ENCODE results near the gene SLX4. TPM values are rescaled to one million over a fixed set of nuclear protein-coding genes. Genes with fewer than 3 reads are reported as not detected.

The SLX4 gene
- total RNA-seq, 1 experiment from 2014 or later = 7.0 TPM

DNA sequence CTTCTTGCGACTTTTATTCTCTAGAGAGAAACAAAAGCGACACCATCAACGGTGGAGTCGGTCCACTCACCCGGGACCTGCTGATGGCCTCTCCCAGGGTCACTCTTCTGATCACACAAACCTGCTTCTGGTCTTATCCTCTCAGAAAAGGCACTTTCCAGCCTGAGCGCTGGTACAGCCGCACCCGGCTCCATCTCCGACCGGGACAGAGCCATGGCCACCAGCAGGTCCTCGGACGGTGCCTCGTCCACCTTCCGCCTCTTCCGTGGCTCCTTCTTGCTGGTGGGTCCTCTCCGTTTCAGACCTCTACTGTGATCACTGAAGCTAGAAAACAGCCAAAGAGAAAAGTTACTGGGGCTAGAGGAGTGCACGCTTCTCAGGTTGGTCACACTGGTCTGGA, 13.7 kb downstream of the SLX4 start (continued):
- no peak for TF ChIP-seq ELF1 (IDR thresholded peaks at IDR 0.05; ENCODE audit: borderline replicate concordance, low read depth)
- TF ChIP-seq RAD21 (IDR thresholded peaks at IDR 0.05; ENCODE audit: low read depth) = no peak
- TF ChIP-seq CEBPB (IDR thresholded peaks at IDR 0.05; ENCODE audit: low read depth) = no peak
- TF ChIP-seq, protein P1, sequence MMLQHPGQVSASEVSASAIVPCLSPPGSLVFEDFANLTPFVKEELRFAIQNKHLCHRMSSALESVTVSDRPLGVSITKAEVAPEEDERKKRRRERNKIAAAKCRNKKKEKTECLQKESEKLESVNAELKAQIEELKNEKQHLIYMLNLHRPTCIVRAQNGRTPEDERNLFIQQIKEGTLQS (IDR thresholded peaks at IDR 0.05) = no peak
- TF ChIP-seq FOSL1 (IDR thresholded peaks at IDR 0.05; ENCODE audit: low read depth) = no peak
- TF ChIP-seq EGR1 (IDR thresholded peaks at IDR 0.05; ENCODE audit: low read depth) = no peak
- TF ChIP-seq CBX3 (IDR thresholded peaks at IDR 0.05; ENCODE audit: low read depth) = no peak
- TF ChIP-seq, protein P2, sequence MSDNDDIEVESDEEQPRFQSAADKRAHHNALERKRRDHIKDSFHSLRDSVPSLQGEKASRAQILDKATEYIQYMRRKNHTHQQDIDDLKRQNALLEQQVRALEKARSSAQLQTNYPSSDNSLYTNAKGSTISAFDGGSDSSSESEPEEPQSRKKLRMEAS (IDR thresholded peaks at IDR 0.05) = no peak
- no peak for TF ChIP-seq EZH2phosphoT487 (IDR thresholded peaks at IDR 0.05; ENCODE audit: borderline replicate concordance)

DNA sequence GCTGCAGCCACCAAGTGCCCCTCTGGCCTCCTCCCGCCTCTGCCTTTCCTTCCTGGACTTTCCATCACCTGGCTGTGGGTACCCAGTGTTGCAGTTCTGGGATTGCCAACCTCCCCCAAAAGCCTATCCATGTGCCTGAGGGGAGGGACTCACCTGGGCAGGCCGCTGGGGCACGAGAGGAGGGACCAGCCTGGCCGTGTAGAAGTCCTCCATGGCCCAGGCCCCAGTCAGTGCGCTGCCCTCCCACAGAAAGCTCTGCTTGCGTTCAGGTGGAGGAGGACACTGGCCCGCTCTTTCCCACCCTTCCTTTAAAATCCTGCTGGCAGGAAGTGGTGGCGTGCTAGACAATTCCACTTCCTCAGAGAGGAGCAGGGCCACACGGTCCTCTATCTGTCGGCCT, 14.2 kb downstream of the SLX4 start:
- ATAC-seq (no peak), DNase-seq (ENCODE audit: low read depth, low spot score) (no peak)
- H3K36me3 ChIP-seq (ENCODE audit: control insufficient read depth in 1 of 2, insufficient read depth in 2 of 2, low read length in 2 of 2) = peaks cover 0 to 27% of the 10 kb centered on the region in 2 experiments; a peak in 1 of 4 replicates
- TF ChIP-seq FOSL1 (IDR thresholded peaks at IDR 0.05; ENCODE audit: low read depth) = no peak
- TF ChIP-seq SIN3A (IDR thresholded peaks at IDR 0.05; ENCODE audit: low read depth) = no peak
- no peak for TF ChIP-seq ZNF274 (IDR thresholded peaks at IDR 0.05; ENCODE audit: low read depth, low read length)
- TF ChIP-seq, protein P2 (IDR thresholded peaks at IDR 0.05) = no peak
- no peak for TF ChIP-seq YY1 (IDR thresholded peaks at IDR 0.05; ENCODE audit: extremely low read depth, insufficient replicate concordance, low read depth, low read length)
- TF ChIP-seq RAD21 (IDR thresholded peaks at IDR 0.05; ENCODE audit: low read depth) = no peak
- no peak for TF ChIP-seq SP1 (IDR thresholded peaks at IDR 0.05; ENCODE audit: low read depth)
- no peak for TF ChIP-seq EZH2phosphoT487 (IDR thresholded peaks at IDR 0.05; ENCODE audit: borderline replicate concordance)
- TF ChIP-seq POLR2A (IDR thresholded peaks at IDR 0.05; ENCODE audit: borderline replicate concordance, extremely low read depth, insufficient read depth, insufficient read length) = no peak
- TF ChIP-seq, protein P1 (IDR thresholded peaks at IDR 0.05) = no peak
- TF ChIP-seq, protein P3, sequence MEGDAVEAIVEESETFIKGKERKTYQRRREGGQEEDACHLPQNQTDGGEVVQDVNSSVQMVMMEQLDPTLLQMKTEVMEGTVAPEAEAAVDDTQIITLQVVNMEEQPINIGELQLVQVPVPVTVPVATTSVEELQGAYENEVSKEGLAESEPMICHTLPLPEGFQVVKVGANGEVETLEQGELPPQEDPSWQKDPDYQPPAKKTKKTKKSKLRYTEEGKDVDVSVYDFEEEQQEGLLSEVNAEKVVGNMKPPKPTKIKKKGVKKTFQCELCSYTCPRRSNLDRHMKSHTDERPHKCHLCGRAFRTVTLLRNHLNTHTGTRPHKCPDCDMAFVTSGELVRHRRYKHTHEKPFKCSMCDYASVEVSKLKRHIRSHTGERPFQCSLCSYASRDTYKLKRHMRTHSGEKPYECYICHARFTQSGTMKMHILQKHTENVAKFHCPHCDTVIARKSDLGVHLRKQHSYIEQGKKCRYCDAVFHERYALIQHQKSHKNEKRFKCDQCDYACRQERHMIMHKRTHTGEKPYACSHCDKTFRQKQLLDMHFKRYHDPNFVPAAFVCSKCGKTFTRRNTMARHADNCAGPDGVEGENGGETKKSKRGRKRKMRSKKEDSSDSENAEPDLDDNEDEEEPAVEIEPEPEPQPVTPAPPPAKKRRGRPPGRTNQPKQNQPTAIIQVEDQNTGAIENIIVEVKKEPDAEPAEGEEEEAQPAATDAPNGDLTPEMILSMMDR (IDR thresholded peaks at IDR 0.05 in 2 of 3, conservative IDR thresholded peaks at IDR 0.05 in 1 of 3; ENCODE audit: borderline replicate concordance in 1 of 3, insufficient read depth in 1 of 3, low read depth in 2 of 3, low read length in 2 of 3) = no peak
- no peak for TF ChIP-seq ZFX (IDR thresholded peaks at IDR 0.05)
- no peak for TF ChIP-seq JUND (IDR thresholded peaks at IDR 0.05)
- TF ChIP-seq TCF7L2 (IDR thresholded peaks at IDR 0.05; ENCODE audit: borderline replicate concordance, extremely low read depth, insufficient read depth, insufficient read length) = no peak
- no peak for TF ChIP-seq SRF (IDR thresholded peaks at IDR 0.05; ENCODE audit: low read depth)
- TF ChIP-seq POLR2AphosphoS5 (IDR thresholded peaks at IDR 0.05; ENCODE audit: low read depth, low read length) = no peak
- ChIA-PET CTCF (no interaction called here), POLR2A (no interaction called here), RAD21 (ENCODE audit: low non-redundant PET in 1 of 2, low total read pairs in 2 of 2, uncharacterized antibody in 2 of 2, unreplicated experiment in 2 of 2) (no interaction called here)
- peaks cover 0 to 7% of the 10 kb centered on the region in 2 experiments; a peak in 1 of 4 replicates for H3K9me3 ChIP-seq (ENCODE audit: control insufficient read depth in 1 of 2, insufficient read depth in 1 of 2, low read depth in 1 of 2, low read length in 2 of 2)
- H3K4me3 ChIP-seq (replicated peaks in 1 of 2; ENCODE audit: low read depth in 1 of 2, low read length in 2 of 2) = no peak overlapping the region
- no peaks in the 10 kb centered on the region for H4K20me1 ChIP-seq (ENCODE audit: insufficient read depth)
- H3K9me2 ChIP-seq (ENCODE audit: insufficient read depth) = no peaks in the 10 kb centered on the region
- no peak overlapping the region for H3K9ac ChIP-seq (ENCODE audit: low read length)
- H3K27me3 ChIP-seq (ENCODE audit: insufficient read depth, low read length) = no peaks in the 10 kb centered on the region
- H3K27ac ChIP-seq (ENCODE audit: low read depth, low read length) = no peak overlapping the region
- no peak overlapping the region for H3K4me2 ChIP-seq (ENCODE audit: low read length)
- intact Hi-C loops (cut with micrococcal nuclease) = no loop called here
- no peaks in the 10 kb centered on the region for H3K4me1 ChIP-seq (ENCODE audit: control insufficient read depth in 1 of 2, insufficient read depth in 2 of 2, low read length in 2 of 2)
- BruUV-seq (replicated peaks) = no TSS peak
- H2AFZ ChIP-seq (ENCODE audit: low read depth, low read length, poor library complexity, severe bottlenecking) = no peak overlapping the region
- no peaks in the 10 kb centered on the region for H3K79me2 ChIP-seq (ENCODE audit: insufficient read depth, low read length)
